Endothelial cell of umbilical vein (primary cell): ENCODE results near the gene FAU. TPM values are rescaled to one million over a fixed set of nuclear protein-coding genes. Genes with fewer than 3 reads are reported as not detected.

Experiments used
- BruUV-seq: library from RNA; stranded (reverse); fragments of 400-500 nt; replicated peaks from 2 replicates; lab custom pipeline; 2021; lab: Mats Ljungman, UMichigan
- CTCF ChIA-PET: fragments of 300-600, 350-600 bp; sonication (Branson Sonifier 250); formaldehyde crosslinking; loops from one replicate; lab custom pipeline; 2021; ENCODE audit warnings: antibody characterized with exemption, inconsistent platforms; lab: Charles Lee
- POLR2A ChIA-PET: fragments of 300-600, 350-600 bp; sonication (Branson Sonifier 250); formaldehyde crosslinking; loops from one replicate; lab custom pipeline; 2021; ENCODE audit warnings: antibody characterized with exemption, inconsistent platforms; lab: Charles Lee
- DNase-seq: peaks from one replicate; pipeline ENCODE4 v3.0.0-alpha.2; 2011; ENCODE audit warnings: low read depth, low spot score
- FAIRE-seq: peaks from 2 replicates; lab custom pipeline; 2011; peaks lifted over from hg19 to GRCh38; lab: Jason Lieb, UNC
- H2AFZ ChIP-seq: 2 replicates; pipeline ENCODE4 v1.6.0; 2012; ENCODE audit warnings: low read depth, low read length, control low read depth, inconsistent platforms
- H3K27ac ChIP-seq: 2 replicates; pipeline ENCODE4 v1.5.1; 2011; ENCODE audit warnings: low read depth, mild to moderate bottlenecking, control low read depth, low read length, moderate library complexity; ENCODE audit not compliant: insufficient read depth
- H3K27me3 ChIP-seq, 2 experiments: 2 replicates each; pipeline versions ENCODE4 v1.6.0 to v1.6.1; 2011; ENCODE audit warnings: low read length in 2 of 2, mixed read lengths in 1 of 2; ENCODE audit not compliant: control insufficient read depth in 2 of 2, insufficient read depth in 2 of 2
- H3K36me3 ChIP-seq, 2 experiments: 2 replicates in 1 of 2; 3 replicates in 1 of 2; pipeline ENCODE4 v1.5.1; 2011; ENCODE audit warnings: low read length in 2 of 2, mild to moderate bottlenecking in 1 of 2, moderate library complexity in 1 of 2; ENCODE audit not compliant: control insufficient read depth in 2 of 2, insufficient read depth in 2 of 2; ENCODE audit errors: extremely low read depth in 1 of 2
- H3K4me1 ChIP-seq: 3 replicates; pipeline ENCODE4 v1.5.1; 2011; ENCODE audit warnings: mild to moderate bottlenecking, low read length; ENCODE audit not compliant: control insufficient read depth, insufficient read depth; ENCODE audit errors: extremely low read depth
- H3K4me2 ChIP-seq: 2 replicates; pipeline ENCODE4 v1.6.1; 2011; ENCODE audit warnings: low read length, control low read depth, mixed read lengths; ENCODE audit not compliant: insufficient read depth
- H3K4me3 ChIP-seq, 3 experiments: fragments of 200-600 bp in 1 of 3; sonication (generic), shearing (Covaris generic) in 1 of 3; replicated peaks in 1 of 3; 2 replicates each; pipeline ENCODE4 v1.5.1; 2011 to 2016; ENCODE audit warnings: control low read depth in 3 of 3, low read length in 3 of 3, mild to moderate bottlenecking in 2 of 3, inconsistent platforms in 1 of 3, low read depth in 1 of 3, moderate library complexity in 1 of 3; ENCODE audit not compliant: insufficient read depth in 1 of 3
- H3K79me2 ChIP-seq: 2 replicates; pipeline ENCODE4 v1.6.0; 2012; ENCODE audit warnings: low read length, inconsistent platforms; ENCODE audit not compliant: control insufficient read depth, insufficient read depth
- H3K9ac ChIP-seq: replicated peaks from 2 replicates; pipeline ENCODE3; 2011; ENCODE audit warnings: low read length, control low read depth; ENCODE audit not compliant: insufficient read depth; ENCODE audit errors: extremely low read depth
- H3K9me1 ChIP-seq: replicated peaks from 3 replicates; pipeline ENCODE4 v1.6.0; 2011; ENCODE audit warnings: mild to moderate bottlenecking, low read length; ENCODE audit not compliant: control insufficient read depth, insufficient read depth; ENCODE audit errors: extremely low read depth
- H3K9me3 ChIP-seq: replicated peaks from 2 replicates; pipeline ENCODE4 v1.5.1; 2012; ENCODE audit warnings: low read length, inconsistent platforms; ENCODE audit not compliant: control insufficient read depth, insufficient read depth
- H4K20me1 ChIP-seq: replicated peaks from 2 replicates; pipeline ENCODE3; 2011; ENCODE audit warnings: mild to moderate bottlenecking, low read length; ENCODE audit not compliant: control insufficient read depth, insufficient read depth; ENCODE audit errors: extremely low read depth
- EZH2 ChIP-seq: IDR thresholded peaks from 2 replicates; pipeline ENCODE4 v1.6.1; 2012; ENCODE audit warnings: borderline replicate concordance, low read depth, mild to moderate bottlenecking, moderate library complexity, low read length, inconsistent platforms; ENCODE audit not compliant: severe bottlenecking
- FOS ChIP-seq: IDR thresholded peaks from 2 replicates; pipeline ENCODE4 v1.6.1; 2011; ENCODE audit warnings: mild to moderate bottlenecking, low read length, moderate library complexity, borderline replicate concordance; ENCODE audit not compliant: insufficient read depth
- GATA2 ChIP-seq: IDR thresholded peaks from 2 replicates; pipeline ENCODE4 v1.7.0; 2011; ENCODE audit warnings: low read depth, mild to moderate bottlenecking, moderate library complexity, mixed read lengths, low read length; ENCODE audit not compliant: insufficient read length, insufficient read depth
- JUN ChIP-seq: IDR thresholded peaks from 2 replicates; pipeline ENCODE4 v1.6.1; 2011; ENCODE audit warnings: borderline replicate concordance, low read depth; ENCODE audit not compliant: insufficient read length, insufficient read depth
- MYC ChIP-seq: IDR thresholded peaks from one replicate; pipeline ENCODE4 v1.6.1; 2011; ENCODE audit warnings: mild to moderate bottlenecking, low read depth, low read length
- POLR2A ChIP-seq: IDR thresholded peaks from 2 replicates; pipeline ENCODE4 v1.6.1; 2012; ENCODE audit warnings: low read depth, mild to moderate bottlenecking, control low read depth, low read length
- POLR2AphosphoS5 ChIP-seq: IDR thresholded peaks from 2 replicates; pipeline ENCODE4 v1.6.1; 2012; ENCODE audit warnings: low read depth, mild to moderate bottlenecking, control low read depth, low read length, moderate library complexity; ENCODE audit not compliant: insufficient read depth
- dilution Hi-C: fragments of 300-500 bp; cut with MboI; formaldehyde crosslinking; loops from one replicate; pipeline ENCODE4 v1.15.0; 2019; ENCODE audit warnings: low sequenced_read_pairs; ENCODE audit not compliant: extremely low pct_ligation_motif_present
- intact Hi-C: fragments of 100-400 bp; cut with micrococcal nuclease; formaldehyde crosslinking; loops from one replicate; pipeline ENCODE4 v1.10.0; 2022
- polyA plus RNA-seq, 4 experiments: library from polyadenylated mRNA; depleted of rRNA in 3 of 4; stranded (reverse) in 3 of 4; unstranded in 1 of 4; fragments of >200 nt; gene quantifications; 2 replicates each; pipeline versions ENCODE4 v1.2.1 to v1.2.3, GENCODE V29; 2011 to 2012; ENCODE audit warnings: missing spikeins in 1 of 4
- total RNA-seq: library from RNA; stranded (reverse); gene quantifications from 2 replicates; pipeline ENCODE4 v1.2.3, GENCODE V29; 2021
- TF ChIP-seq, protein P1 (sequence below): IDR thresholded peaks from 2 replicates; pipeline ENCODE4 v1.6.1; 2011; ENCODE audit not compliant: insufficient read depth, insufficient read length
- TF ChIP-seq, protein P2 (sequence below), 2 donors: IDR thresholded peaks; 1 replicate in 1 of 2; 2 replicates in 1 of 2; pipeline ENCODE4 v1.5.1; 2011; ENCODE audit warnings: low read length in 2 of 2, mild to moderate bottlenecking in 2 of 2, moderate library complexity in 2 of 2, control low read depth in 1 of 2, inconsistent platforms in 1 of 2, low read depth in 1 of 2; ENCODE audit not compliant: insufficient read depth in 1 of 2; ENCODE audit errors: extremely low read depth in 1 of 2

Gene FAU
- total and polyA plus RNA-seq, 2 donors (not counting 3 experiments of a cell fraction or from before 2014, with no cell fraction given) = 741 to 746 TPM

DNA sequence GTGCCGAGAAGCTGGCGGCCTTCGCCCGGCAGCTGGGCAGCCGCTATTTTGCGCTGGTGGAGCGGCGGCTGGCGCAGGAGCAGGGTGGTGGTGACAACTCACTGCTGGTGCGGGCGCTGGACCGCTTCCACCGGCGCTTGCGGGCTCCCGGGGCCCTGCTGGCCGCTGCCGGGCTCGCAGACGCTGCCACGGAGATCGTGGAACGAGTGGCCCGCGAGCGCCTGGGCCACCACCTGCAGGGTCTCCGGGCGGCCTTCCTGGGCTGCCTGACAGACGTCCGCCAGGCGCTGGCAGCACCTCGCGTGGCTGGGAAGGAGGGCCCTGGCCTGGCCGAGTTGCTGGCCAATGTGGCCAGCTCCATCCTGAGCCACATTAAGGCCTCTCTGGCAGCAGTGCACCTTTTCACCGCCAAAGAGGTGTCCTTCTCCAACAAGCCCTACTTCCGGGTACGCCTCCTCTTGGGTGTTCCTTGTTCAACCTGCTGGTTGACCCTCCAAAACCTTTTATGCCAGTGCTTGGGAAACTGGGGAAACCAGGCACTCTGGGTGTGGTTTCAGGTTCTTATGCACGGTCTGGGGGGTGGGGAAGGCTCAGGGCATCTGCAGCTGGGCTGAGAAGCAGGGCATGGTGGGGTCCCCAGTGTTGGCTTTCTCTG is 13.3 kb downstream of the FAU start:
- H3K79me2 ChIP-seq = peaks cover 4% of the 10 kb centered on the region
- H3K9me3 ChIP-seq = no peaks in the 10 kb centered on the region
- CTCF ChIA-PET = interaction anchor here (0.7 to 0.8 kb wide), 2 partner anchors 12 to 73 kb away, joined by 3 read pairs; partner anchors contain the start of genes CAPN1 and VPS51
- BruUV-seq = no TSS peak
- no peak overlapping the region for H3K27ac ChIP-seq
- H3K36me3 ChIP-seq = peaks cover 0 to 16% of the 10 kb centered on the region in 2 experiments
- H3K9ac ChIP-seq = no peak overlapping the region
- intact Hi-C loops (no loop called here), dilution Hi-C loops (no loop called here)
- H3K4me1 ChIP-seq = peaks cover 11% of the 10 kb centered on the region
- no peak for DNase-seq
- no peak overlapping the region for H3K4me3 ChIP-seq
- no peaks in the 10 kb centered on the region for H3K27me3 ChIP-seq
- H2AFZ ChIP-seq = no peak overlapping the region
- POLR2A ChIA-PET = no interaction called here
- H4K20me1 ChIP-seq = no peaks in the 10 kb centered on the region
- no peak overlapping the region for H3K4me2 ChIP-seq
- no peaks in the 10 kb centered on the region for H3K9me1 ChIP-seq
- no peak for FAIRE-seq
- TF ChIP-seq GATA2 = no peak
- TF ChIP-seq EZH2 = no peak
- TF ChIP-seq, protein P1, sequence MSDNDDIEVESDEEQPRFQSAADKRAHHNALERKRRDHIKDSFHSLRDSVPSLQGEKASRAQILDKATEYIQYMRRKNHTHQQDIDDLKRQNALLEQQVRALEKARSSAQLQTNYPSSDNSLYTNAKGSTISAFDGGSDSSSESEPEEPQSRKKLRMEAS = no peak
- no peak for TF ChIP-seq POLR2AphosphoS5
- TF ChIP-seq MYC = no peak
- no peak for TF ChIP-seq POLR2A
- TF ChIP-seq, protein P2, sequence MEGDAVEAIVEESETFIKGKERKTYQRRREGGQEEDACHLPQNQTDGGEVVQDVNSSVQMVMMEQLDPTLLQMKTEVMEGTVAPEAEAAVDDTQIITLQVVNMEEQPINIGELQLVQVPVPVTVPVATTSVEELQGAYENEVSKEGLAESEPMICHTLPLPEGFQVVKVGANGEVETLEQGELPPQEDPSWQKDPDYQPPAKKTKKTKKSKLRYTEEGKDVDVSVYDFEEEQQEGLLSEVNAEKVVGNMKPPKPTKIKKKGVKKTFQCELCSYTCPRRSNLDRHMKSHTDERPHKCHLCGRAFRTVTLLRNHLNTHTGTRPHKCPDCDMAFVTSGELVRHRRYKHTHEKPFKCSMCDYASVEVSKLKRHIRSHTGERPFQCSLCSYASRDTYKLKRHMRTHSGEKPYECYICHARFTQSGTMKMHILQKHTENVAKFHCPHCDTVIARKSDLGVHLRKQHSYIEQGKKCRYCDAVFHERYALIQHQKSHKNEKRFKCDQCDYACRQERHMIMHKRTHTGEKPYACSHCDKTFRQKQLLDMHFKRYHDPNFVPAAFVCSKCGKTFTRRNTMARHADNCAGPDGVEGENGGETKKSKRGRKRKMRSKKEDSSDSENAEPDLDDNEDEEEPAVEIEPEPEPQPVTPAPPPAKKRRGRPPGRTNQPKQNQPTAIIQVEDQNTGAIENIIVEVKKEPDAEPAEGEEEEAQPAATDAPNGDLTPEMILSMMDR (IDR thresholded peaks at IDR 0.05; ENCODE audit: extremely low read depth in 1 of 2, insufficient read depth in 1 of 2, low read depth in 1 of 2, low read length in 2 of 2) = no peak
- TF ChIP-seq FOS = no peak
- TF ChIP-seq JUN = no peak
